Measurements from ENCODE around the gene SMG5. TPM values are rescaled to one million over a fixed set of nuclear protein-coding genes. Genes with fewer than 3 reads are reported as not detected.

The SMG5 gene
- polyA plus RNA-seq, 1 donor from 2014 or later: 57.3 TPM

- H3K9me2 ChIP-seq (ENCODE audit: insufficient read depth, low read length): no peaks in the 10 kb centered on the region
- H3K27ac ChIP-seq (ENCODE audit: low read length): no peak overlapping the region
- no peak for TF ChIP-seq RAD21 (conservative IDR thresholded peaks at IDR 0.05)
- TF ChIP-seq, protein P1, sequence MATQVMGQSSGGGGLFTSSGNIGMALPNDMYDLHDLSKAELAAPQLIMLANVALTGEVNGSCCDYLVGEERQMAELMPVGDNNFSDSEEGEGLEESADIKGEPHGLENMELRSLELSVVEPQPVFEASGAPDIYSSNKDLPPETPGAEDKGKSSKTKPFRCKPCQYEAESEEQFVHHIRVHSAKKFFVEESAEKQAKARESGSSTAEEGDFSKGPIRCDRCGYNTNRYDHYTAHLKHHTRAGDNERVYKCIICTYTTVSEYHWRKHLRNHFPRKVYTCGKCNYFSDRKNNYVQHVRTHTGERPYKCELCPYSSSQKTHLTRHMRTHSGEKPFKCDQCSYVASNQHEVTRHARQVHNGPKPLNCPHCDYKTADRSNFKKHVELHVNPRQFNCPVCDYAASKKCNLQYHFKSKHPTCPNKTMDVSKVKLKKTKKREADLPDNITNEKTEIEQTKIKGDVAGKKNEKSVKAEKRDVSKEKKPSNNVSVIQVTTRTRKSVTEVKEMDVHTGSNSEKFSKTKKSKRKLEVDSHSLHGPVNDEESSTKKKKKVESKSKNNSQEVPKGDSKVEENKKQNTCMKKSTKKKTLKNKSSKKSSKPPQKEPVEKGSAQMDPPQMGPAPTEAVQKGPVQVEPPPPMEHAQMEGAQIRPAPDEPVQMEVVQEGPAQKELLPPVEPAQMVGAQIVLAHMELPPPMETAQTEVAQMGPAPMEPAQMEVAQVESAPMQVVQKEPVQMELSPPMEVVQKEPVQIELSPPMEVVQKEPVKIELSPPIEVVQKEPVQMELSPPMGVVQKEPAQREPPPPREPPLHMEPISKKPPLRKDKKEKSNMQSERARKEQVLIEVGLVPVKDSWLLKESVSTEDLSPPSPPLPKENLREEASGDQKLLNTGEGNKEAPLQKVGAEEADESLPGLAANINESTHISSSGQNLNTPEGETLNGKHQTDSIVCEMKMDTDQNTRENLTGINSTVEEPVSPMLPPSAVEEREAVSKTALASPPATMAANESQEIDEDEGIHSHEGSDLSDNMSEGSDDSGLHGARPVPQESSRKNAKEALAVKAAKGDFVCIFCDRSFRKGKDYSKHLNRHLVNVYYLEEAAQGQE (IDR thresholded peaks at IDR 0.05; ENCODE audit: borderline replicate concordance): no peak
- no peak for TF ChIP-seq POLR2AphosphoS5 (IDR thresholded peaks at IDR 0.05)
- no peak for TF ChIP-seq EP300 (conservative IDR thresholded peaks at IDR 0.05; ENCODE audit: poor library complexity, severe bottlenecking)
- TF ChIP-seq SMC3 (conservative IDR thresholded peaks at IDR 0.05; ENCODE audit: poor library complexity): no peak
- no peak for TF ChIP-seq EZH2 (IDR thresholded peaks at IDR 0.05; ENCODE audit: borderline replicate concordance, insufficient read depth, low read length, poor library complexity, severe bottlenecking)
- TF ChIP-seq, protein P2, sequence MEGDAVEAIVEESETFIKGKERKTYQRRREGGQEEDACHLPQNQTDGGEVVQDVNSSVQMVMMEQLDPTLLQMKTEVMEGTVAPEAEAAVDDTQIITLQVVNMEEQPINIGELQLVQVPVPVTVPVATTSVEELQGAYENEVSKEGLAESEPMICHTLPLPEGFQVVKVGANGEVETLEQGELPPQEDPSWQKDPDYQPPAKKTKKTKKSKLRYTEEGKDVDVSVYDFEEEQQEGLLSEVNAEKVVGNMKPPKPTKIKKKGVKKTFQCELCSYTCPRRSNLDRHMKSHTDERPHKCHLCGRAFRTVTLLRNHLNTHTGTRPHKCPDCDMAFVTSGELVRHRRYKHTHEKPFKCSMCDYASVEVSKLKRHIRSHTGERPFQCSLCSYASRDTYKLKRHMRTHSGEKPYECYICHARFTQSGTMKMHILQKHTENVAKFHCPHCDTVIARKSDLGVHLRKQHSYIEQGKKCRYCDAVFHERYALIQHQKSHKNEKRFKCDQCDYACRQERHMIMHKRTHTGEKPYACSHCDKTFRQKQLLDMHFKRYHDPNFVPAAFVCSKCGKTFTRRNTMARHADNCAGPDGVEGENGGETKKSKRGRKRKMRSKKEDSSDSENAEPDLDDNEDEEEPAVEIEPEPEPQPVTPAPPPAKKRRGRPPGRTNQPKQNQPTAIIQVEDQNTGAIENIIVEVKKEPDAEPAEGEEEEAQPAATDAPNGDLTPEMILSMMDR (IDR thresholded peaks at IDR 0.05; ENCODE audit: poor library complexity, severe bottlenecking): no peak
- TF ChIP-seq TAF1 (IDR thresholded peaks at IDR 0.05; ENCODE audit: low read depth): no peak
- TF ChIP-seq MXI1 (conservative IDR thresholded peaks at IDR 0.05; ENCODE audit: poor library complexity, severe bottlenecking): no peak
- H3K4me2 ChIP-seq (ENCODE audit: low read length): no peak overlapping the region
- no peaks in the 10 kb centered on the region for H3K79me2 ChIP-seq (replicated peaks; ENCODE audit: insufficient read depth, low read length)
- H3K9me3 ChIP-seq (ENCODE audit: low read length): no peaks in the 10 kb centered on the region
- no peaks in the 10 kb centered on the region for H3F3A ChIP-seq (ENCODE audit: insufficient read depth, low read length, poor library complexity, severe bottlenecking)
- H2AFZ ChIP-seq (ENCODE audit: low read depth, low read length): no peak overlapping the region
- no peak overlapping the region for H3K9ac ChIP-seq (ENCODE audit: low read length)
- peaks cover 4% of the 10 kb centered on the region for H3K36me3 ChIP-seq (ENCODE audit: insufficient read depth, low read length)
- no peaks in the 10 kb centered on the region for H3K27me3 ChIP-seq (ENCODE audit: insufficient read depth, low read depth, low read length)
- H3K4me3 ChIP-seq (ENCODE audit: low read length): no peak overlapping the region
- no peaks in the 10 kb centered on the region for H4K20me1 ChIP-seq (ENCODE audit: insufficient read depth)
Observed at GRCh38 chr1:156263288-156263655, 19.4 kb downstream of the SMG5 start.

DNA sequence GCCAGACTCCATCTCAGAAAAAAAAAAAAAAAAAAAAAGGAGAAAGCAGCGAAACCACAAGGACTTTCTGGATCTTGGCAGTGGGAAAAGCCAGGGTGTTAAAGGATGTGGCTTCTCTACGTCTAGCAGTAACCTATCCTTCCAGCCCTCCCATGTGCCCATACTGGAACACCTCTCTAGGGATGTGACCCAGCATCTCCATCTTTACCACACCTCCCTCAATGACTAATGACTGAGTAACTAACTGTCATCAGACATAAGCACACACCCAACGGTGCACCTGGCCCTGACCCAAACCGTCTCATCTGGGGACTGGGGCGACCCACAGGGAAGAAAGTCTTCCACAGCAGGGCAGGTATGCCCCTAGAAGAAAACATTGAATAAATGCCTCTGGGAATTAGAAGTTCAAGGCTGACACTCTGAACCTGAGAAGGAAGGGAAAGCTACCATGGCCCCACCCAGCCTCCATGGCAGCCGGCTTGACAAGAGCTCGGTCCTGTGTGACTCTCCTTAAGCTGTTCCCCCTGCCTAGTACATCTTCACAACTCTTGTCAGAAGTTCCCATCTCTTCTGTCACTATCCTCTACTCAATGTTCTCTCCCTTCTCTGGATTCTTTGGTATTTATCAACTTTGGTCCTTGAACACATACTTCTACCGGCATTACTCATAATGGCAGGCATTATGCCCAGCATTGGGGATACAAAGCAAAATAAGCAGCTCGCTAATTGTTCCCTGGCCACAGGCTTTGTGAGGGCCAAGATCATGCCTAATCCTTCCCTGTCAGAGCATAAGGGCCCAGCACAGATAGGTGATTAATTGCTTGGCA, 20.0 kb downstream of the SMG5 start:
- Histone ChIP-seq H3K4me3 (ENCODE audit: low read length) (no peak overlapping the region), H3K36me3 (ENCODE audit: insufficient read depth, low read length) (peaks cover 1% of the 10 kb centered on the region), H3K9ac (ENCODE audit: low read length) (no peak overlapping the region), H3K79me2 (replicated peaks; ENCODE audit: insufficient read depth, low read length) (no peaks in the 10 kb centered on the region), H2AFZ (ENCODE audit: low read depth, low read length) (no peak overlapping the region), H3K27ac (ENCODE audit: low read length) (no peak overlapping the region), H3K9me2 (ENCODE audit: insufficient read depth, low read length) (no peaks in the 10 kb centered on the region), H3K27me3 (ENCODE audit: insufficient read depth, low read depth, low read length) (no peaks in the 10 kb centered on the region), H3K4me2 (ENCODE audit: low read length) (no peak overlapping the region), H4K20me1 (ENCODE audit: insufficient read depth) (no peaks in the 10 kb centered on the region), H3K9me3 (ENCODE audit: low read length) (no peaks in the 10 kb centered on the region), H3F3A (ENCODE audit: insufficient read depth, low read length, poor library complexity, severe bottlenecking) (no peaks in the 10 kb centered on the region)
- TF ChIP-seq SMC3 (conservative IDR thresholded peaks at IDR 0.05; ENCODE audit: poor library complexity): no peak
- TF ChIP-seq MXI1 (conservative IDR thresholded peaks at IDR 0.05; ENCODE audit: poor library complexity, severe bottlenecking): no peak
- TF ChIP-seq TAF1 (IDR thresholded peaks at IDR 0.05; ENCODE audit: low read depth): no peak
- no peak for TF ChIP-seq POLR2AphosphoS5 (IDR thresholded peaks at IDR 0.05)
- no peak for TF ChIP-seq RAD21 (conservative IDR thresholded peaks at IDR 0.05)
- no peak for TF ChIP-seq EP300 (conservative IDR thresholded peaks at IDR 0.05; ENCODE audit: poor library complexity, severe bottlenecking)
- TF ChIP-seq, protein P2 (IDR thresholded peaks at IDR 0.05; ENCODE audit: poor library complexity, severe bottlenecking): no peak
- TF ChIP-seq, protein P1 (IDR thresholded peaks at IDR 0.05; ENCODE audit: borderline replicate concordance): no peak

Data from neural cell (in vitro differentiated cells).